ENCODE measurements around the gene PHF12. TPM values are rescaled to one million over a fixed set of nuclear protein-coding genes. Genes with fewer than 3 reads are reported as not detected.

The PHF12 gene
- total and polyA plus RNA-seq, 11 donors = 8.2 to 31.2 (median 20.9) TPM

GRCh38 chr17:28958820-28959455, 7.6 kb upstream of the PHF12 start:
- Histone ChIP-seq H3K27me3 (peaks cover 0 to under 1% (median 0%) of the 10 kb centered on the region in 9 donors), H3K36me3 (no peaks in the 10 kb centered on the region), H3K9me3 (no peaks in the 10 kb centered on the region), H3K4me1 (no peaks in the 10 kb centered on the region), H3K27ac (no peak overlapping the region), H3K4me3 (no peak overlapping the region)
- ATAC-seq (no peak), DNase-seq (no peak)
- TF ChIP-seq POLR2A (IDR thresholded peaks at IDR 0.05) (no peak), CTCF (IDR thresholded peaks at IDR 0.05) (no peak)
- intact Hi-C loops (cut with DNase I) = loop anchor here in 1 of 10 donors (10.0 kb wide), 1 partner anchor 624 kb away; the partner anchor contains the start of genes IFT20 and TNFAIP1
- WGBS, 4 donors = 93 to 96% (median 94%) methylated on average over 10 to 18 of the region's 18 CpGs

GRCh38 chr17:28957992-28958355, 6.7 kb upstream of the PHF12 start:
- WGBS, 4 donors = 93 to 95% (median 94%) methylated on average over 5 to 7 of the region's 7 CpGs
- H3K4me3 ChIP-seq = no peak overlapping the region
- peak in 1 of 5 donors; percentile 53 for DNase-seq
- H3K9me3 ChIP-seq = no peaks in the 10 kb centered on the region
- TF ChIP-seq CTCF (IDR thresholded peaks at IDR 0.05) (no peak), POLR2A (IDR thresholded peaks at IDR 0.05) (no peak)
- H3K27ac ChIP-seq = no peak overlapping the region
- no peaks in the 10 kb centered on the region for H3K27me3 ChIP-seq
- intact Hi-C loops (cut with DNase I) = loop anchor here in 1 of 10 donors (10.0 kb wide), 1 partner anchor 623 kb away; the partner anchor contains the start of genes IFT20 and TNFAIP1
- H3K4me1 ChIP-seq = peaks cover 0 to 7% (median 2%) of the 10 kb centered on the region in 12 donors
- no peaks in the 10 kb centered on the region for H3K36me3 ChIP-seq
- ATAC-seq = no peak

- Histone ChIP-seq H3K27ac (no peak overlapping the region), H3K4me3 (no peak overlapping the region), H3K4me1 (peaks cover 0 to 12% (median 5%) of the 10 kb centered on the region in 12 donors), H3K27me3 (no peaks in the 10 kb centered on the region), H3K36me3 (no peaks in the 10 kb centered on the region), H3K9me3 (no peaks in the 10 kb centered on the region)
- no peak for TF ChIP-seq CTCF (IDR thresholded peaks at IDR 0.05)
- TF ChIP-seq POLR2A (IDR thresholded peaks at IDR 0.05) = no peak
- ATAC-seq = no peak
- peak in 1 of 5 donors; percentile 44 for DNase-seq
- intact Hi-C loops (cut with DNase I) = loop anchor here in 1 of 10 donors (10.0 kb wide), 1 partner anchor 623 kb away; the partner anchor contains the start of genes IFT20 and TNFAIP1
- WGBS, 4 donors = 92 to 95% (median 94%) methylated on average over 12 to 13 of the region's 13 CpGs
Observed at GRCh38 chr17:28957277-28957991, 6.1 kb upstream of the PHF12 start.

- Histone ChIP-seq H3K36me3 (no peaks in the 10 kb centered on the region), H3K27me3 (no peaks in the 10 kb centered on the region), H3K4me1 (peaks cover 0 to 12% (median 5%) of the 10 kb centered on the region in 12 donors), H3K9me3 (no peaks in the 10 kb centered on the region), H3K4me3 (no peak overlapping the region), H3K27ac (no peak overlapping the region)
- TF ChIP-seq POLR2A (IDR thresholded peaks at IDR 0.05) (no peak), CTCF (IDR thresholded peaks at IDR 0.05) (no peak)
- intact Hi-C loops (cut with DNase I) = loop anchor here in 1 of 10 donors (10.0 kb wide), 1 partner anchor 622 kb away; the partner anchor contains the start of genes IFT20 and TNFAIP1
- WGBS, 4 donors = 83 to 94% (median 89%) methylated on average over 3 of the region's 3 CpGs
- DNase-seq = no peak
- no peak for ATAC-seq
Observed at GRCh38 chr17:28956861-28957260, 5.5 kb upstream of the PHF12 start.
